Measurements from ENCODE around the gene SSRP1. TPM values are rescaled to one million over a fixed set of nuclear protein-coding genes. Genes with fewer than 3 reads are reported as not detected.

Gene SSRP1
- total and polyA plus RNA-seq, 9 of the 15 experiments (the other 6 are each of a cell fraction or from before 2014, with no cell fraction given), result 91.1 to 416 (median 245) TPM

GRCh38 chr11:57342702-57343101 is 7.0 kb upstream of the SSRP1 start (continued):
- TF ChIP-seq MGA (IDR thresholded peaks at IDR 0.05), result no peak
- TF ChIP-seq L3MBTL2 (IDR thresholded peaks at IDR 0.05), result no peak
- no peak for TF ChIP-seq ZNF311 (CRISPR knock-in tag; IDR thresholded peaks at IDR 0.05)
- no peak for TF ChIP-seq U2AF1 (optimal IDR thresholded peaks at IDR 0.05; ENCODE audit: low read depth, low read length)
- TF ChIP-seq, protein P1, sequence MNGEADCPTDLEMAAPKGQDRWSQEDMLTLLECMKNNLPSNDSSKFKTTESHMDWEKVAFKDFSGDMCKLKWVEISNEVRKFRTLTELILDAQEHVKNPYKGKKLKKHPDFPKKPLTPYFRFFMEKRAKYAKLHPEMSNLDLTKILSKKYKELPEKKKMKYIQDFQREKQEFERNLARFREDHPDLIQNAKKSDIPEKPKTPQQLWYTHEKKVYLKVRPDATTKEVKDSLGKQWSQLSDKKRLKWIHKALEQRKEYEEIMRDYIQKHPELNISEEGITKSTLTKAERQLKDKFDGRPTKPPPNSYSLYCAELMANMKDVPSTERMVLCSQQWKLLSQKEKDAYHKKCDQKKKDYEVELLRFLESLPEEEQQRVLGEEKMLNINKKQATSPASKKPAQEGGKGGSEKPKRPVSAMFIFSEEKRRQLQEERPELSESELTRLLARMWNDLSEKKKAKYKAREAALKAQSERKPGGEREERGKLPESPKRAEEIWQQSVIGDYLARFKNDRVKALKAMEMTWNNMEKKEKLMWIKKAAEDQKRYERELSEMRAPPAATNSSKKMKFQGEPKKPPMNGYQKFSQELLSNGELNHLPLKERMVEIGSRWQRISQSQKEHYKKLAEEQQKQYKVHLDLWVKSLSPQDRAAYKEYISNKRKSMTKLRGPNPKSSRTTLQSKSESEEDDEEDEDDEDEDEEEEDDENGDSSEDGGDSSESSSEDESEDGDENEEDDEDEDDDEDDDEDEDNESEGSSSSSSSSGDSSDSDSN (IDR thresholded peaks at IDR 0.05; ENCODE audit: borderline replicate concordance in 1 of 2, low read depth in 2 of 2, low read length in 2 of 2), result no peak

Measured in K562 (cell line).